ENCODE measurements around the gene MEAF6. TPM values are rescaled to one million over a fixed set of nuclear protein-coding genes. Genes with fewer than 3 reads are reported as not detected.

Gene MEAF6
- total and polyA plus RNA-seq, 10 donors, result 39.5 to 69.0 (median 56.2) TPM

GRCh38 chr1:37557402-37557801 is 42.8 kb upstream of the MEAF6 start:
- intact Hi-C loops (cut with DNase I; ENCODE audit: low total_unique reads), result no loop called here
- no peak for DNase-seq
- Histone ChIP-seq H3K4me3 (peak overlapping the region in 3 of 8 donors; percentile 14 to 56 (median 36)), H3K27me3 (replicated peaks in 1 of 7) (peaks cover 0 to 13% (median 0%) of the 10 kb centered on the region in 7 donors), H3K27ac (peak overlapping the region in 2 of 8 donors; percentile 36 to 42), H3K4me1 (peaks cover 5 to 34% (median 24%) of the 10 kb centered on the region in 6 donors), H3K36me3 (peaks cover 0 to 7% (median 2%) of the 10 kb centered on the region in 6 donors), H3K9me3 (no peaks in the 10 kb centered on the region)
- no peak for TF ChIP-seq POLR2A (IDR thresholded peaks at IDR 0.05)
- TF ChIP-seq POLR2AphosphoS5 (IDR thresholded peaks at IDR 0.05), result no peak
- no peak for TF ChIP-seq CTCF (IDR thresholded peaks at IDR 0.05 in 8 of 11, conservative IDR thresholded peaks at IDR 0.05 in 3 of 11)
- WGBS, 5 donors, result 79 to 98% (median 84%) methylated on average over 3 of the region's 3 CpGs

GRCh38 chr1:37556712-37557196 is 42.2 kb upstream of the MEAF6 start, which contains the start of gene DNALI1:
DNALI1 (plus strand) TSS chr1:37556940; CDS start chr1:37556995, 55 bp downstream.
- peak within 1 kb of the TSS in 5 of 8 donors; percentile 14 to 56 (median 21) for H3K4me3 ChIP-seq
- intact Hi-C loops (cut with DNase I; ENCODE audit: low total_unique reads), result no loop called here
- peak; percentile 79 for DNase-seq
- peaks cover 0 to 13% (median 0%) of the 10 kb centered on the region in 7 donors for H3K27me3 ChIP-seq (replicated peaks in 1 of 7)
- H3K27ac ChIP-seq, result peak within 1 kb of the TSS in 2 of 8 donors; percentile 36 to 42
- WGBS, 5 donors, result 28 to 37% (median 31%) methylated on average over 31 of the region's 31 CpGs
- peaks cover 0 to 9% (median 3%) of the 10 kb centered on the region in 6 donors for H3K36me3 ChIP-seq
- peak; percentile 23 to 70 (median 51) for TF ChIP-seq POLR2AphosphoS5 (IDR thresholded peaks at IDR 0.05)
- TF ChIP-seq POLR2A (IDR thresholded peaks at IDR 0.05), result no peak
- no peaks in the 10 kb centered on the region for H3K9me3 ChIP-seq
- H3K4me1 ChIP-seq, result peaks cover 10 to 40% (median 30%) of the 10 kb centered on the region in 6 donors

- peaks cover 0 to 13% (median 0%) of the 10 kb centered on the region in 7 donors for H3K27me3 ChIP-seq (replicated peaks in 1 of 7)
- intact Hi-C loops (cut with DNase I; ENCODE audit: low total_unique reads), result loop anchor here (2.0 to 5.0 kb wide), 2 partner anchors 39 to 43 kb away; partner anchors contain the start of genes GNL2 and MEAF6
- DNase-seq, result peak; percentile 94
- H3K4me3 ChIP-seq, result peak within 1 kb of the TSS; percentile 81 to 100 (median 96)
- H3K36me3 ChIP-seq, result peaks cover 0 to 35% (median 13%) of the 10 kb centered on the region in 6 donors
- peak within 1 kb of the TSS; percentile 86 to 96 (median 92) for H3K27ac ChIP-seq
- TF ChIP-seq POLR2A (IDR thresholded peaks at IDR 0.05), result peak; percentile 28 to 61 (median 33)
- peak in 2 of 11 experiments; percentile 16 to 23 for TF ChIP-seq CTCF (IDR thresholded peaks at IDR 0.05 in 8 of 11, conservative IDR thresholded peaks at IDR 0.05 in 3 of 11)
- peak; percentile 88 to 95 (median 93) for TF ChIP-seq POLR2AphosphoS5 (IDR thresholded peaks at IDR 0.05)
- 12 to 20% (median 13%) methylated on average over 38 to 54 of the region's 54 CpGs for WGBS, 5 donors
- no peaks in the 10 kb centered on the region for H3K9me3 ChIP-seq
- H3K4me1 ChIP-seq, result peaks cover 10 to 65% (median 44%) of the 10 kb centered on the region in 6 donors
Observed at GRCh38 chr1:37553927-37554808, 39.6 kb upstream of the MEAF6 start, which contains the start of gene SNIP1. SNIP1 (minus strand) TSS chr1:37554293; CDS start chr1:37554229, 64 bp downstream.

GRCh38 chr1:37553598-37553926 is 39.0 kb upstream of the MEAF6 start:
- H3K36me3 ChIP-seq, result peaks cover 0 to 41% (median 19%) of the 10 kb centered on the region in 6 donors
- TF ChIP-seq CTCF (IDR thresholded peaks at IDR 0.05 in 8 of 11, conservative IDR thresholded peaks at IDR 0.05 in 3 of 11), result no peak
- TF ChIP-seq POLR2AphosphoS5 (IDR thresholded peaks at IDR 0.05), result no peak
- no peak for TF ChIP-seq POLR2A (IDR thresholded peaks at IDR 0.05)
- peaks cover 10 to 65% (median 44%) of the 10 kb centered on the region in 6 donors for H3K4me1 ChIP-seq
- peaks cover 0 to 13% (median 0%) of the 10 kb centered on the region in 7 donors for H3K27me3 ChIP-seq (replicated peaks in 1 of 7)
- H3K27ac ChIP-seq, result peak overlapping the region; percentile 86 to 96 (median 92)
- intact Hi-C loops (cut with DNase I; ENCODE audit: low total_unique reads), result loop anchor here (2.0 to 5.0 kb wide), 2 partner anchors 39 to 44 kb away; partner anchors contain the start of genes GNL2 and MEAF6
- H3K4me3 ChIP-seq, result peak overlapping the region; percentile 81 to 100 (median 96)
- 2 to 8% (median 6%) methylated on average over 11 of the region's 11 CpGs for WGBS, 5 donors
- DNase-seq, result no peak
- no peaks in the 10 kb centered on the region for H3K9me3 ChIP-seq

Data from spleen (tissue), 11 donors.